Stimulated activated CD8-positive, alpha-beta memory T cell treated with anti-CD3 and anti-CD28 coated beads, Interleukin-7, amount 100 ng/mL, for 48 hours (primary cell): ENCODE measurements around the gene CHRNB4.
"Not testable (repeated sequence)": the region's sequence is repeated elsewhere in the genome, so short reads cannot be mapped to it uniquely, and the experiment has no call there.

ENCODE experiments used
- DNase-seq, 2 donors: peaks; one replicate each; pipeline ENCODE4 v3.0.0-alpha.2; 2020; ENCODE audit warnings: low read depth in 1 of 2; ENCODE audit errors: extremely low read depth in 1 of 2

Gene CHRNB4

GRCh38 chr15:78618064-78618463 lies 22.9 kb downstream of the CHRNB4 start:
- DNase-seq, result no peak

DNA sequence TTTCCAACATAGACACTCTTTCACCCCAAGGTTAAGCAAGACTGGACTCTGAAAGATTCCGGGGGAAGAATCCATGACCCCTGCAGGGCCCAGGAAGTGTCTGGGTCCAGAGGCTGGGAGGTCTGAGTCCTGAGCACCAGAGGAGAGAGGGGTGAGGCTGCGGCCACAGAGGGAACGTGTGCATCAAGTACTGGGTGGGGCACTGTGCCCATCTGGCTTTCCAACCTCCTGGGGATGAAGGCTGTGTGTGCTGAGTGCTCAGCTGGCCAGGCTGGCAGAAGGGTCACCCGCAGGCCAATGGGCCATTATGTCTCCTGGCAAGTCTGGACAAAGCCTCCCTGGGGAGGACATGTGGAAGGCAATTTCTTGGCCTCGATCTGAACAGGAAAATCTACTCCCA lies 23.5 kb downstream of the CHRNB4 start:
- DNase-seq, result no peak

GRCh38 chr15:78617076-78617475 lies 23.9 kb downstream of the CHRNB4 start:
- no peak for DNase-seq

GRCh38 chr15:78616506-78616905 lies 24.5 kb downstream of the CHRNB4 start:
- no peak for DNase-seq

- no peak for DNase-seq
Measured at GRCh38 chr15:78615151-78615589, 25.8 kb downstream of the CHRNB4 start.

- no peak for DNase-seq
Measured at GRCh38 chr15:78614021-78614420, 27.0 kb downstream of the CHRNB4 start.

- not testable (repeated sequence) for DNase-seq
Measured at GRCh38 chr15:78609551-78609950, 31.5 kb downstream of the CHRNB4 start.

DNA sequence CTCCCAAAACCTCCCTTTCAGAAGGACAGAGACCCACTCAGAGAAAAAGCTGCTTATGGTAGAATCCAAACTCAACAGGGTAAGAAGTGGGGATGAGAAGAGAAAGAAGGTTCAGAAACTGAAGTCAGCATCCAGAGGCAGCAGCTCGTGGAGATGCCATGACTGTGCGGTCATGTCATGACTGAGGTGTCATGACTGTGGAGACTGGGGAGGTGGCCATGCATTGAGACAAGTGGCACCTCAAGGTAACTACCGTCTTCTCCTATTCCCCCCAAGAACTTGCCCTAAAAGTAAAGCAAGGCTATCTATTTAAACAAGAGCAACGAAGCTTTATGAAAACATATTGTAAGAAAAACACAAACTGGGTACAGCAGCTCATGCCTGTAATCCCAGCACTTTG lies 35.3 kb downstream of the CHRNB4 start:
- DNase-seq, result no peak

DNA sequence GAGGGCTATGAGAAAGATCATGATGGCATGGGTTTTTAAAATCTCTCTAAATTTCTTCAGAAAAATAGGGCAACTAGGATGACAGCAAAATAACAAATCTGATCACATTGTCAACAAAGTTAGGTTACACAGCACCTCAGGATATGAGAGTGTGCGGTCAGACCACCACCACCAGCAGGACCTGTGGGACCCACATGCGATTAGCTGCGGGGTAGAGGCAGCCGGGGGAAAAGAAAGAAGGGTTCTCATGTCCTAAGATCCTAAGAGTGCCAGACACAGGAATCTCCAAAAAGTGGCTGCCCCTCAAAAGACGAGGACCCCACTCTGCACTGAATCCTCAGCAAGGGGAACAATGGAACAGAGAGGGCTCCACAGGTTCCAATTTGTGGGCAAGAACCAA lies 35.8 kb downstream of the CHRNB4 start:
- DNase-seq, result no peak

GRCh38 chr15:78604420-78604819 lies 36.6 kb downstream of the CHRNB4 start:
- DNase-seq, result no peak

- no peak for DNase-seq
Measured at GRCh38 chr15:78603467-78603866, 37.5 kb downstream of the CHRNB4 start.

- DNase-seq, result no peak
Measured at GRCh38 chr15:78599189-78599588, 41.8 kb downstream of the CHRNB4 start.

GRCh38 chr15:78598348-78598747 lies 42.7 kb downstream of the CHRNB4 start:
- DNase-seq, result no peak

DNA sequence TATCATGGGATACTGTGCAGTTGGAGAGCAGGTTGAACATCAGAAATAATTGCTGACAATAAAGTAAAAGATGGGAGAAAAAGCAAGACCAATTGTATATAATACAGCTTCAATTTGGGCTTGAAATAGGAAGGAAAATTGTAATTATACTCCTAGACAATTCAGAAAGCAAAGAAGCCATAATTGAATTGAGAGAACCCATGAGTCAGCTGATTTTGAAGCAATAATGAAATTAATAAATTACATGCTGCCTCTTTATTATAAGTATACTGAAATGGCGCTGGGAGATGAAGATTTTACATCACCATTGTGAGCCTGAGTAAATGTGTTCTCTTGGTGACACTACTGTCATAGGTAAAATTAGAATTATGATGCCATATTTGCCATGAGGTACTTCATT lies 43.4 kb downstream of the CHRNB4 start:
- DNase-seq, result no peak

DNA sequence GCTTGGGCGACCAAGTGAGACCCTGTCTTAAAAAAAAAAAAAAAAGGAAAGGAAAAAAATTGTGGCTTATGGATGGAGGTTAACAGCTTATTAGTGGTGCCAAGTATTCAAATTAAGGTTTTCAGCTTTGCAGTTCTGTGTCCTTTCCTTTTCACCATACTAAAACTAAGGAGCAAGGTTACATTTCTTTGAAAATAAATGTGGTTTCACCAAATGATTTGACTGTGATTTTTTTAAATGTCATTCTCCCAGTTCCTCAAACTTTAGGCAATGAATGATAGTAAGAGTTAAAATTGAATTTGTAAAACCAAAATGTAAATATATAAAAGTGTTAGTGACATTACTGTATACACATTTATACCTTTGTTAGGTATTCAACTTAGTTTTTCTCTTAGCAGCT lies 66.1 kb downstream of the CHRNB4 start:
- DNase-seq, result no peak
